Nephron progenitor cell (in vitro differentiated cells): ENCODE results near the gene IL18BP.

ENCODE experiments used
- DNase-seq: peaks from one replicate; pipeline ENCODE4 v3.0.0; 2021
- H3K27ac Mint-ChIP-seq: 2 replicates; pipeline ENCODE4 v1.8.0; 2021; ENCODE audit warnings: mild to moderate bottlenecking, moderate library complexity, mixed read lengths
- H3K27me3 Mint-ChIP-seq: 2 replicates; pipeline ENCODE4 v1.8.0; 2021; ENCODE audit warnings: mild to moderate bottlenecking, low read depth, mixed read lengths; ENCODE audit not compliant: poor library complexity
- H3K36me3 Mint-ChIP-seq: 2 replicates; pipeline ENCODE4 v1.8.0; 2021; ENCODE audit warnings: low read depth, mixed read lengths
- H3K4me1 Mint-ChIP-seq: 2 replicates; pipeline ENCODE4 v1.8.0; 2021; ENCODE audit warnings: mixed read lengths
- H3K4me3 Mint-ChIP-seq: 2 replicates; pipeline ENCODE4 v1.8.0; 2021; ENCODE audit warnings: mild to moderate bottlenecking, moderate library complexity, mixed read lengths
- H3K9me3 Mint-ChIP-seq: 2 replicates; pipeline ENCODE4 v1.8.0; 2021; ENCODE audit warnings: mild to moderate bottlenecking, moderate library complexity, mixed read lengths
- CTCF ChIP-seq: fragments of 200-600 bp; sonication (generic); IDR thresholded peaks from 2 replicates; pipeline ENCODE4 v1.5.0; 2021; ENCODE audit warnings: antibody characterized with exemption

IL18BP gene

GRCh38 chr11:72005347-72006260, 6.9 kb downstream of the IL18BP start:
- Mint-ChIP-seq H3K4me1 (no peaks in the 10 kb centered on the region), H3K4me3 (no peak overlapping the region), H3K27me3 (no peaks in the 10 kb centered on the region), H3K9me3 (no peaks in the 10 kb centered on the region), H3K27ac (peak overlapping the region; percentile 85), H3K36me3 (peaks cover 43% of the 10 kb centered on the region)
- no peak for DNase-seq
- TF ChIP-seq CTCF, result no peak

- H3K4me1 Mint-ChIP-seq, result peaks cover 6% of the 10 kb centered on the region
- peaks cover 47% of the 10 kb centered on the region for H3K36me3 Mint-ChIP-seq
- H3K27me3 Mint-ChIP-seq, result no peaks in the 10 kb centered on the region
- peak overlapping the region; percentile 88 for H3K27ac Mint-ChIP-seq
- no peak overlapping the region for H3K4me3 Mint-ChIP-seq
- TF ChIP-seq CTCF, result no peak
- no peak for DNase-seq
- H3K9me3 Mint-ChIP-seq, result no peaks in the 10 kb centered on the region
Measured at GRCh38 chr11:72006309-72007088, 7.8 kb downstream of the IL18BP start.

GRCh38 chr11:72007089-72007476, 8.4 kb downstream of the IL18BP start:
- Mint-ChIP-seq H3K4me3 (no peak overlapping the region), H3K9me3 (no peaks in the 10 kb centered on the region), H3K36me3 (peaks cover 47% of the 10 kb centered on the region), H3K27me3 (no peaks in the 10 kb centered on the region), H3K27ac (peak overlapping the region; percentile 88), H3K4me1 (peaks cover 11% of the 10 kb centered on the region)
- DNase-seq, result no peak
- no peak for TF ChIP-seq CTCF

- Mint-ChIP-seq H3K4me1 (peaks cover 11% of the 10 kb centered on the region), H3K9me3 (no peaks in the 10 kb centered on the region), H3K27me3 (no peaks in the 10 kb centered on the region), H3K27ac (peak overlapping the region; percentile 68), H3K36me3 (peaks cover 47% of the 10 kb centered on the region), H3K4me3 (no peak overlapping the region)
- TF ChIP-seq CTCF, result no peak
- DNase-seq, result no peak
Measured at GRCh38 chr11:72007587-72007986, 8.9 kb downstream of the IL18BP start.

- Mint-ChIP-seq H3K4me3 (no peak overlapping the region), H3K27ac (no peak overlapping the region), H3K36me3 (peaks cover 48% of the 10 kb centered on the region), H3K27me3 (peaks cover 2% of the 10 kb centered on the region), H3K9me3 (no peaks in the 10 kb centered on the region), H3K4me1 (peaks cover 15% of the 10 kb centered on the region)
- no peak for TF ChIP-seq CTCF
- DNase-seq, result no peak
Measured at GRCh38 chr11:72008728-72009127, 10.0 kb downstream of the IL18BP start.
